ENCODE results near the gene TK1.

The TK1 gene

GRCh38 chr17:78135858-78136500 is 50.9 kb downstream of the TK1 start:
- no peak for TF ChIP-seq CTCF (IDR thresholded peaks at IDR 0.05)

DNA sequence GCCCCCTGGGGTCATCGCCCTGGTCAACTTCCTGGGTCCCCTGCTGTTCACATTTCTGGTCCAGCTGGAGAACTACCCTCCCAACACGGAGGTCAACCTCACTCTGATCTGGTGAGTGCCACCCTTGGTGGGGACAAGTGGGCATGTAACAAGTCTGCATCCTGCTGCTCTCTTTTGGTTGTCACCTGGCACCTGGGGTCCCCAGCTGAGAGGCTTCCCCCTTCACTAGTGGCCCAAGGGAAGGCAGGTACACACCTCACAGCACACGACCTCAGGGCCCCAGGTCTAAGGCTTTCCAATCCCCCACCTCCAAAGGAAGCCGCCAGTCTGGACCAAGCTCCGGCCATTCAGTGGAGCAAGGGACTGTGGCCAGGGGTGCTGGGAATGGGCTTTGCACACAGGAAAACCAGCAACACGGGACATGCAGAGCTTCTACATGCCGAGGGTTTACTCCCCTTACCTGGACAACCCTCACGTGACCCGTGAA is 51.9 kb downstream of the TK1 start:
- no peak for TF ChIP-seq CTCF (IDR thresholded peaks at IDR 0.05)

DNA sequence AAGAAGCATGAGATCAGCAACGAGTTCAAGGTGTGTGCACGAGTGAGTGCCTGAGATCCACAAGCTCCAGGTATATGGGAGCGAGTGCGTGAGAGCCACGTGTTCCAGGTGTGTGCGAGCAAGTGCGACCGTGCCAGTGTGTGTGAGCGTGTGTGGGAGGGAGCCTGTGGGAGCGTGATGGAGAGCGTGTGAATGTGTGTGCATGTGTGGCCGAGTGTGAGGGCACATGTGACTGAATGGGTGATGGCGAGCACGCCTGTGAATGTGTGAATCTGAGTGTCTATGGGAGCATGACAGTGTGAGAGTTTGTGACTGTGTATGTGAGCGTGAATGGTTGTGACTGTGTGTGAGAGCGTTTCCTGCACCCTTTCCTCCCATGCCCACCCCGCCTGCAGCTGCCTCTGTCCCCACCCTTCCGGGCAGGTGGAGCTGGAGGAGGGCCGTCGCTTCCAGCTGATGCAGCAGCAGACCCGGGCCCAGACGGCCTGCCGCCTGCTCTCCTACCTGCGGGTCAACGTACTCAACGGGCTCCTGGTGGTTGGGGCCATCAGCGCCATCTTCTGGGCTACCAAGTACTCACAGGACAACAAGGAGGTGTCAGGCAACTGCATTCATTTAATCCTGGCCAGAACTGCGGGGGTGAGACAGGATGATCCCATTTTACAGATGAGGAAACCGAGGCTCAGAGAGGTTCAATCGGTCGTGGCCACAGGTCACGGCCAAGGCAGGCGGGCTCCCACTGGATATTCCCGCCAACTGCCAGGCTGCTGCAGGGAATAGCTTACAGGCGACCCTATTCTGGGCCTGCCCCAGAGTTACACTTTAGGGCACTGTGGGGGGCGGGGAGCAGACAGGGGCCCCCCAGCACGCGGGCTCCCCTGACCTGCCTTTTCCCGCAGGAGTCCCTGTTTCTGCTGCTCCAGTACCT is 52.6 kb downstream of the TK1 start:
- TF ChIP-seq CTCF (IDR thresholded peaks at IDR 0.05): peak; percentile 58

GRCh38 chr17:78133179-78133951 is 53.5 kb downstream of the TK1 start:
- TF ChIP-seq CTCF (IDR thresholded peaks at IDR 0.05): no peak

- TF ChIP-seq CTCF (IDR thresholded peaks at IDR 0.05): no peak
Observed at GRCh38 chr17:78132767-78133178, 54.1 kb downstream of the TK1 start.

DNA sequence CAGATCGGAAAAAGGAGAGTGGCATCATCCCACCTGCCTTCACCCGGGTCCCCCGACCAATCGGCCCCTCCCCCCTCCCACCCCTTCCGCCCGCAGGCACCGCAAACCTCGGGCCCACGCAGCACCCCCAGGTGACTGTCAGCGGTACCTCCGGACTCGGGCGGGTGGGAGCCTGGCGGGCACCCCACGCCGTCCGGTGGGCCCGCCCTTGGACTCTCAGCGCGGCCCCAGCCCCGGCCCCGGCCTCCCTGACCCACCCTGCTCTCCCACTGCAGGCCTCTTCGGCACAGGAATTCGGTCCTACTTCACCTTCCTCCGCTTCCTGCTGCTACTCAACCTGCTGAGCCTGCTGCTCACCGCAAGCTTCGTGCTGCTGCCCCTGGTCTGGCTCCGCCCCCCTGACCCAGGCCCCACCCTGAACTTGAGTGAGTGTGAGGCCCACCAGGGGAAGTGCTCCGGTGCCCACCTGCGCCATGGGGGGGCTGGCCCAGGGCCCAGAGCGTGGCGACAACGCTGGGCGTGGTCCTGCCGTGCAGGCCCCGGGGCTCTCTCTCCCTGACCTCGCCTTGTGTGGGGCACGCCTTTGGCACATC is 54.7 kb downstream of the TK1 start:
- no peak for TF ChIP-seq CTCF (IDR thresholded peaks at IDR 0.05)
